K562 (cell line): ENCODE measurements around the gene MCF2. TPM values are rescaled to one million over a fixed set of nuclear protein-coding genes. Genes with fewer than 3 reads are reported as not detected.

Experiments
- ATAC-seq: fragments of 200-7000 bp; cut with Tn5 transposase; 3 replicates; pipeline ENCODE4 v1.9.1; 2020; ENCODE audit warnings: moderate library complexity
- BruUV-seq: library from RNA; stranded (reverse); fragments of 400-500 nt; replicated peaks from 2 replicates; lab custom pipeline; 2021; lab: Mats Ljungman, UMichigan
- CTCF ChIA-PET: fragments of 300-600 bp; formaldehyde crosslinking; extraction: SDS; loops from one replicate; lab custom pipeline; 2021; ENCODE audit warnings: low intra/inter-chr PET ratio; lab: Yijun Ruan, JAX
- POLR2A ChIA-PET: fragments of 300-600, 350-650 bp; sonication (Branson Sonifier 250); formaldehyde crosslinking; extraction: SDS; loops from one replicate; lab custom pipeline; 2021; ENCODE audit warnings: antibody characterized with exemption, inconsistent platforms; lab: Yijun Ruan, JAX
- DNase-seq, 4 experiments: peaks; one replicate each; pipeline versions ENCODE4 v3.0.0 to v3.0.0-alpha.2; 2011 to 2018; ENCODE audit warnings: low spot score in 3 of 4, mixed read lengths in 3 of 4; ENCODE audit errors: extremely low read depth in 1 of 4
- FAIRE-seq: peaks from 2 replicates; lab custom pipeline; 2011; peaks lifted over from hg19 to GRCh38; lab: Jason Lieb, UNC
- H2AFZ ChIP-seq: 2 replicates; pipeline ENCODE4 v1.6.0; 2011; ENCODE audit warnings: low read depth, low read length, control low read depth, inconsistent platforms
- H3K27ac ChIP-seq: fragments of 200-600 bp; 3 replicates; pipeline ENCODE4 v1.8.0; 2011; ENCODE audit warnings: low read depth, mild to moderate bottlenecking, control low read depth, inconsistent platforms, low read length, moderate library complexity, mixed read lengths; ENCODE audit errors: extremely low read depth
- H3K27me3 ChIP-seq, 2 experiments: fragments of 300-600 bp in 1 of 2; 2 replicates in 1 of 2; 3 replicates in 1 of 2; pipeline versions ENCODE4 v1.6.0 to v1.8.0; 2011; ENCODE audit warnings: inconsistent platforms in 2 of 2, low read length in 2 of 2, mild to moderate bottlenecking in 1 of 2, mixed read lengths in 1 of 2, moderate library complexity in 1 of 2; ENCODE audit not compliant: control insufficient read depth in 2 of 2, insufficient read depth in 2 of 2
- H3K36me3 ChIP-seq: fragments of 300-600 bp; 3 replicates; pipeline ENCODE4 v1.8.0; 2011; ENCODE audit warnings: mild to moderate bottlenecking, low read length, inconsistent platforms; ENCODE audit not compliant: control insufficient read depth, insufficient read depth
- H3K4me1 ChIP-seq, 2 experiments: fragments of 200-600 bp in 1 of 2; replicated peaks in 1 of 2; 2 replicates in 1 of 2; 3 replicates in 1 of 2; pipeline versions ENCODE4 v1.5.1 to v1.8.0; 2011; ENCODE audit warnings: inconsistent platforms in 2 of 2, low read length in 2 of 2, mild to moderate bottlenecking in 1 of 2, mixed read lengths in 1 of 2, moderate library complexity in 1 of 2; ENCODE audit not compliant: control insufficient read depth in 2 of 2, insufficient read depth in 2 of 2
- H3K4me2 ChIP-seq: 2 replicates; pipeline ENCODE4 v1.6.1; 2011; ENCODE audit warnings: low read length, control low read depth, inconsistent platforms, mixed read lengths; ENCODE audit not compliant: insufficient read depth
- H3K4me3 ChIP-seq: fragments of 200-600 bp; sonication (generic), shearing (Covaris generic); 2 replicates; pipeline ENCODE4 v1.5.1; 2016; ENCODE audit warnings: control low read depth, inconsistent platforms
- H3K79me2 ChIP-seq: fragments of 200-600 bp; 3 replicates; pipeline ENCODE4 v1.8.0; 2011; ENCODE audit warnings: low read length, inconsistent platforms; ENCODE audit not compliant: control insufficient read depth, insufficient read depth
- H3K9ac ChIP-seq, 2 experiments: 2 replicates each; pipeline versions ENCODE4 v1.6.0 to v1.6.1; 2011; ENCODE audit warnings: low read depth in 2 of 2, low read length in 2 of 2, control low read depth in 1 of 2, inconsistent platforms in 1 of 2, mild to moderate bottlenecking in 1 of 2, mixed read lengths in 1 of 2; ENCODE audit not compliant: insufficient read depth in 1 of 2
- H3K9me1 ChIP-seq: one replicate; pipeline ENCODE4 v1.6.0; 2011; ENCODE audit warnings: inconsistent platforms, mild to moderate bottlenecking, low read length, moderate library complexity; ENCODE audit not compliant: control insufficient read depth, insufficient read depth
- H3K9me3 ChIP-seq: replicated peaks from 2 replicates; pipeline ENCODE4 v1.5.1; 2011; ENCODE audit warnings: low read depth, low read length, inconsistent platforms; ENCODE audit not compliant: control insufficient read depth, insufficient read depth
- H4K20me1 ChIP-seq: replicated peaks from 2 replicates; pipeline ENCODE4 v1.6.1; 2011; ENCODE audit warnings: low read length, inconsistent platforms, mixed read lengths; ENCODE audit not compliant: control insufficient read depth, insufficient read depth
- BACH1 ChIP-seq: fragments of 200-800 bp; sonication (Bioruptor generic); IDR thresholded peaks from 2 replicates; pipeline ENCODE4 v1.6.1; 2016; ENCODE audit warnings: missing genetic modification characterization, missing compliant biosample characterization
- BRCA1 ChIP-seq, 2 experiments: fragments of 450-650 bp in 1 of 2; sonication (generic) in 1 of 2; formaldehyde crosslinking in 1 of 2; IDR thresholded peaks; 2 replicates each; pipeline versions ENCODE4 v1.5.0 to v1.6.1; 2017 to 2020; ENCODE audit warnings: mild to moderate bottlenecking in 1 of 2, missing genetic modification reagents in 1 of 2
- PHF8 ChIP-seq: fragments of 200-600 bp; sonication (generic); IDR thresholded peaks from 2 replicates; pipeline ENCODE4 v1.6.1; 2012; ENCODE audit warnings: mixed run types, mild to moderate bottlenecking, inconsistent platforms, low read length, moderate library complexity, borderline replicate concordance
- PTRF ChIP-seq: fragments of 450-650 bp; IDR thresholded peaks from 2 replicates; pipeline ENCODE4 v1.6.1; 2016; ENCODE audit warnings: mild to moderate bottlenecking, missing genetic modification characterization, missing compliant biosample characterization
- RREB1 ChIP-seq: fragments of 250-450 bp; sonication (Bioruptor Pico); IDR thresholded peaks from 2 replicates; pipeline ENCODE4 v1.4.0; 2020
- WGBS: fragments of 100-300 bp; shearing (Covaris generic); methylation state at CpG from one replicate; pipeline ENCODE4 v1.1.6; 2016; ENCODE audit warnings: low coverage, mixed read lengths; ENCODE audit not compliant: insufficient coverage; ENCODE audit errors: missing lambda C conversion rate; 5-methylcytosine and 5-hydroxymethylcytosine counted together
- in situ Hi-C: fragments of 300-500 bp; cut with MboI; formaldehyde crosslinking; loops from 4 replicates; pipeline ENCODE4 v1.15.0; 2018; ENCODE audit warnings: inconsistent platforms, mixed read lengths
- intact Hi-C: fragments of 100-400 bp; cut with micrococcal nuclease; formaldehyde crosslinking; loops from 2 replicates; pipeline ENCODE4 v1.14.2; 2022
- polyA plus RNA-seq, 8 experiments: library from polyadenylated mRNA; depleted of rRNA in 4 of 8; stranded (reverse) in 5 of 8; unstranded in 3 of 8; fragments of >200 nt; fragmentation: Nextera tagmentation in 2 of 8; fragmentation: Illumina TruSeq in 1 of 8; extraction: Ambion mirVana in 2 of 8; extraction: Trizol in 1 of 8; gene quantifications; 2 replicates each; pipeline versions ENCODE4 v1.2.1 to v1.2.3, GENCODE V29; 2011 to 2014; ENCODE audit warnings: inconsistent platforms in 1 of 8, missing spikeins in 1 of 8
- total RNA-seq, 7 experiments: library from RNA; depleted of rRNA in 6 of 7; stranded (reverse); fragments of >200 nt in 6 of 7; fragmentation: Illumina TruSeq in 2 of 7; extraction: Trizol in 2 of 7; gene quantifications; 2 replicates each; pipeline versions ENCODE4 v1.2.1 to v1.2.3, GENCODE V29; 2011 to 2021; ENCODE audit warnings: low replicate concordance in 1 of 7
- TF ChIP-seq, protein P1 (sequence below): fragments of 200-800 bp; sonication (Bioruptor generic); IDR thresholded peaks from 2 replicates; pipeline ENCODE4 v1.6.1; 2016; ENCODE audit warnings: missing genetic modification characterization, missing compliant biosample characterization
- TF ChIP-seq, protein P2 (sequence below): sonication (generic); IDR thresholded peaks from 2 replicates; pipeline ENCODE4 v1.6.1; 2016

The MCF2 gene
- total and polyA plus RNA-seq, 9 of the 15 experiments (the other 6 are each of a cell fraction or from before 2014, with no cell fraction given) = 0.03 to 0.78 (median 0.08) TPM; not detected in 3

DNA sequence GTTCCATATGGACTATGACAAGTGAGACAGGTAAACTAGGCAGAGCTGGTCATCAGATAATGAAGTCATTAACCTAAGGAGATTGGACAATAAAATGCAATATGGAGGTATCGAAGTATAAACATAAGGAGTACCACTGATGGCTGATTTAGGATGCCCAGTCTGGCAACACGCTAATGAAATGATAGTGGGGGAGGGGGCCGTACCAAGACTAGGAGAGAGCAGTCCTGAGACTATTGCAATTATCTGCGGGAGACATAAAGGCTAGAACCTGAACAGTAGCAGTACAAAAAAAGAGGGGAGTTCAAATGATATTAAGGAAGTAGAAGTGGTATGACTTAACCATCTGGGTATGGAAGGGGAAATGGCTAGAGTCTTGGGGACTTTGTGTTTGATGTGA is 175.1 kb downstream of the MCF2 start:
- 5% methylated on average over 4 of the region's 4 CpGs for WGBS
- BruUV-seq = no TSS peak
- H3K27ac ChIP-seq = no peak overlapping the region
- H3K79me2 ChIP-seq = no peaks in the 10 kb centered on the region
- in situ Hi-C loops (no loop called here), intact Hi-C loops (no loop called here)
- H3K4me1 ChIP-seq = no peaks in the 10 kb centered on the region
- H3K9me3 ChIP-seq = no peaks in the 10 kb centered on the region
- no peaks in the 10 kb centered on the region for H3K27me3 ChIP-seq
- H3K36me3 ChIP-seq = no peaks in the 10 kb centered on the region
- ChIA-PET CTCF (no interaction called here), POLR2A (no interaction called here)
- ATAC-seq (no peak), DNase-seq (no peak), FAIRE-seq (no peak)
- H2AFZ ChIP-seq = no peak overlapping the region
- H4K20me1 ChIP-seq = no peaks in the 10 kb centered on the region
- no peaks in the 10 kb centered on the region for H3K9me1 ChIP-seq
- no peak overlapping the region for H3K9ac ChIP-seq
- H3K4me3 ChIP-seq = no peak overlapping the region
- no peak overlapping the region for H3K4me2 ChIP-seq
- TF ChIP-seq, protein P1, sequence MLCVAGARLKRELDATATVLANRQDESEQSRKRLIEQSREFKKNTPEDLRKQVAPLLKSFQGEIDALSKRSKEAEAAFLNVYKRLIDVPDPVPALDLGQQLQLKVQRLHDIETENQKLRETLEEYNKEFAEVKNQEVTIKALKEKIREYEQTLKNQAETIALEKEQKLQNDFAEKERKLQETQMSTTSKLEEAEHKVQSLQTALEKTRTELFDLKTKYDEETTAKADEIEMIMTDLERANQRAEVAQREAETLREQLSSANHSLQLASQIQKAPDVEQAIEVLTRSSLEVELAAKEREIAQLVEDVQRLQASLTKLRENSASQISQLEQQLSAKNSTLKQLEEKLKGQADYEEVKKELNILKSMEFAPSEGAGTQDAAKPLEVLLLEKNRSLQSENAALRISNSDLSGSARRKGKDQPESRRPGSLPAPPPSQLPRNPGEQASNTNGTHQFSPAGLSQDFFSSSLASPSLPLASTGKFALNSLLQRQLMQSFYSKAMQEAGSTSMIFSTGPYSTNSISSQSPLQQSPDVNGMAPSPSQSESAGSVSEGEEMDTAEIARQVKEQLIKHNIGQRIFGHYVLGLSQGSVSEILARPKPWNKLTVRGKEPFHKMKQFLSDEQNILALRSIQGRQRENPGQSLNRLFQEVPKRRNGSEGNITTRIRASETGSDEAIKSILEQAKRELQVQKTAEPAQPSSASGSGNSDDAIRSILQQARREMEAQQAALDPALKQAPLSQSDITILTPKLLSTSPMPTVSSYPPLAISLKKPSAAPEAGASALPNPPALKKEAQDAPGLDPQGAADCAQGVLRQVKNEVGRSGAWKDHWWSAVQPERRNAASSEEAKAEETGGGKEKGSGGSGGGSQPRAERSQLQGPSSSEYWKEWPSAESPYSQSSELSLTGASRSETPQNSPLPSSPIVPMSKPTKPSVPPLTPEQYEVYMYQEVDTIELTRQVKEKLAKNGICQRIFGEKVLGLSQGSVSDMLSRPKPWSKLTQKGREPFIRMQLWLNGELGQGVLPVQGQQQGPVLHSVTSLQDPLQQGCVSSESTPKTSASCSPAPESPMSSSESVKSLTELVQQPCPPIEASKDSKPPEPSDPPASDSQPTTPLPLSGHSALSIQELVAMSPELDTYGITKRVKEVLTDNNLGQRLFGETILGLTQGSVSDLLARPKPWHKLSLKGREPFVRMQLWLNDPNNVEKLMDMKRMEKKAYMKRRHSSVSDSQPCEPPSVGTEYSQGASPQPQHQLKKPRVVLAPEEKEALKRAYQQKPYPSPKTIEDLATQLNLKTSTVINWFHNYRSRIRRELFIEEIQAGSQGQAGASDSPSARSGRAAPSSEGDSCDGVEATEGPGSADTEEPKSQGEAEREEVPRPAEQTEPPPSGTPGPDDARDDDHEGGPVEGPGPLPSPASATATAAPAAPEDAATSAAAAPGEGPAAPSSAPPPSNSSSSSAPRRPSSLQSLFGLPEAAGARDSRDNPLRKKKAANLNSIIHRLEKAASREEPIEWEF (CRISPR knock-in tag) = no peak
- TF ChIP-seq BRCA1 (IDR thresholded peaks at IDR 0.05) (no peak), BRCA1 (CRISPR knock-in tag; IDR thresholded peaks at IDR 0.05) (no peak), BACH1 (tag) (no peak), PTRF (tag) (no peak), RREB1 (CRISPR knock-in tag) (no peak), PHF8 (no peak)
- TF ChIP-seq, protein P2, sequence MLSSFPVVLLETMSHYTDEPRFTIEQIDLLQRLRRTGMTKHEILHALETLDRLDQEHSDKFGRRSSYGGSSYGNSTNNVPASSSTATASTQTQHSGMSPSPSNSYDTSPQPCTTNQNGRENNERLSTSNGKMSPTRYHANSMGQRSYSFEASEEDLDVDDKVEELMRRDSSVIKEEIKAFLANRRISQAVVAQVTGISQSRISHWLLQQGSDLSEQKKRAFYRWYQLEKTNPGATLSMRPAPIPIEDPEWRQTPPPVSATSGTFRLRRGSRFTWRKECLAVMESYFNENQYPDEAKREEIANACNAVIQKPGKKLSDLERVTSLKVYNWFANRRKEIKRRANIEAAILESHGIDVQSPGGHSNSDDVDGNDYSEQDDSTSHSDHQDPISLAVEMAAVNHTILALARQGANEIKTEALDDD = no peak
